Endothelial cell (in vitro differentiated cells): ENCODE data around the gene PTPDC1. TPM values are rescaled to one million over a fixed set of nuclear protein-coding genes. Genes with fewer than 3 reads are reported as not detected.

Experiments used
- DNase-seq: peaks from one replicate; pipeline ENCODE4 v3.0.0; 2021; ENCODE audit warnings: low spot score
- H3K27ac Mint-ChIP-seq: one replicate; pipeline ENCODE4 v1.8.0; 2021; ENCODE audit warnings: mixed read lengths, inconsistent platforms; ENCODE audit not compliant: unreplicated experiment
- H3K27me3 Mint-ChIP-seq: one replicate; pipeline ENCODE4 v1.8.0; 2021; ENCODE audit warnings: mild to moderate bottlenecking, moderate library complexity, mixed read lengths, inconsistent platforms; ENCODE audit not compliant: unreplicated experiment
- H3K36me3 Mint-ChIP-seq: one replicate; pipeline ENCODE4 v1.8.0; 2021; ENCODE audit warnings: mild to moderate bottlenecking, low read depth, mixed read lengths, inconsistent platforms; ENCODE audit not compliant: unreplicated experiment
- H3K4me1 Mint-ChIP-seq: one replicate; pipeline ENCODE4 v1.8.0; 2021; ENCODE audit warnings: mild to moderate bottlenecking, mixed read lengths, inconsistent platforms; ENCODE audit not compliant: unreplicated experiment
- H3K4me3 Mint-ChIP-seq: one replicate; pipeline ENCODE4 v1.8.0; 2021; ENCODE audit warnings: mild to moderate bottlenecking, mixed read lengths, inconsistent platforms; ENCODE audit not compliant: unreplicated experiment
- H3K9me3 Mint-ChIP-seq: one replicate; pipeline ENCODE4 v1.8.0; 2021; ENCODE audit warnings: mixed read lengths, inconsistent platforms; ENCODE audit not compliant: unreplicated experiment
- CTCF ChIP-seq: fragments of 200-600 bp; sonication (generic); IDR thresholded peaks from one replicate; pipeline ENCODE4 v1.5.0; 2021; ENCODE audit warnings: antibody characterized with exemption; ENCODE audit not compliant: unreplicated experiment
- total RNA-seq: library from RNA; stranded (reverse); fragmentation: NEBNext Ultra II Directional; extraction: Animal tissue kit (Norgen Biotek cat#: 25700); gene quantifications from one replicate; pipeline ENCODE4 v1.2.1, GENCODE V29; 2021; ENCODE audit not compliant: unreplicated experiment

The PTPDC1 gene
- total RNA-seq, 1 donor from 2014 or later = 7.4 TPM

GRCh38 chr9:94126844-94127243 lies 42.6 kb downstream of the PTPDC1 start:
- no peak for DNase-seq
- Mint-ChIP-seq H3K27ac (no peak overlapping the region), H3K9me3 (peaks cover 5% of the 10 kb centered on the region), H3K27me3 (peaks cover 4% of the 10 kb centered on the region), H3K4me1 (no peaks in the 10 kb centered on the region), H3K36me3 (peaks cover 8% of the 10 kb centered on the region), H3K4me3 (no peak overlapping the region)
- no peak for TF ChIP-seq CTCF

- H3K27me3 Mint-ChIP-seq = peaks cover 4% of the 10 kb centered on the region
- no peak for DNase-seq
- no peak for TF ChIP-seq CTCF
These were observed 43.5 kb downstream of the PTPDC1 start for GRCh38 chr9:94127806-94128205.

DNA sequence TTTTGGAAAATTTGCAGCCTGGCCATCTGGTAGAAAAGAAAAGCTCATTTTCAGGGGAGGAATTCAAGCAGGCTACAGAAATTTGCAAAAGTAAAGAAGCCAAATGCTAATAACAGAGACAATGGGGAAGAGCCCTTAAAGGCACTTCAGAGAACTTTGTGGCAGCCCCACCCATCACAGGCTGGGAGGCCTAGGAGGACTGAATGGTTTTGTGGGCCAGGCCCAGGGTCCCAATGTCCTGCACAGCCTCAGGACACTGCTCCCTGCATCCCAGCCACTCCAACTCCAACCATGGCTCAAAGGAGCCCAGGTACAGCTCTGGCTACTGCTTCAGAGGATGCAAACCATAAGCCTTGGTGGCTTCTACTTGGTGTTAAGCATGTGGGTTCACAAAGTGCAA lies 44.3 kb downstream of the PTPDC1 start:
- DNase-seq = no peak
- peaks cover 6% of the 10 kb centered on the region for H3K36me3 Mint-ChIP-seq
- H3K27me3 Mint-ChIP-seq = peaks cover 4% of the 10 kb centered on the region
- no peak overlapping the region for H3K4me3 Mint-ChIP-seq
- TF ChIP-seq CTCF = no peak
- no peak overlapping the region for H3K27ac Mint-ChIP-seq
- H3K9me3 Mint-ChIP-seq = peaks cover 5% of the 10 kb centered on the region
- no peaks in the 10 kb centered on the region for H3K4me1 Mint-ChIP-seq

More at GRCh38 chr9:94127806-94128205, 43.5 kb downstream of the PTPDC1 start:
- H3K27ac Mint-ChIP-seq = no peak overlapping the region
- peaks cover 6% of the 10 kb centered on the region for H3K36me3 Mint-ChIP-seq
- no peaks in the 10 kb centered on the region for H3K4me1 Mint-ChIP-seq
- no peak overlapping the region for H3K4me3 Mint-ChIP-seq
- peaks cover 5% of the 10 kb centered on the region for H3K9me3 Mint-ChIP-seq

DNA sequence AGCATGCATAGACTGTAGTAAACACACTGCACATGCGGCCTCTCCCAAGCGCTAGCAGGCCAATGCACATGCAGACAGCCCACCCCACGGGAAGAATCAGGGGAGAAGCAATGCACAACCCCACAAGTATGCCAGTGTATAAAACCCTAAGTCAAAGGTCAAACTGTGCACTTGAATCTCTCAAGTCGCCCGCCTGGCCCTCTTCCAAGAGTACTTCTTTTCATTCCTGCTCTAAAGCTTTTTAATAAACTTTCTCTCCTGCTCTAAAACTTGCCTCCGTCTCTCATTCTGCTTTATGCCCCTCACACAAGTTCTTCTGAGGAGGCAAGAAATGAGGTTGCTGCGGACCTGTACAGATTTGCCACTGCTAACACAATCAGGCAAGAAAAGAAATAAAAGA lies 50.4 kb downstream of the PTPDC1 start:
- Mint-ChIP-seq H3K4me1 (no peaks in the 10 kb centered on the region), H3K9me3 (no peaks in the 10 kb centered on the region), H3K4me3 (no peak overlapping the region), H3K36me3 (no peaks in the 10 kb centered on the region), H3K27ac (no peak overlapping the region), H3K27me3 (peaks cover 1% of the 10 kb centered on the region)
- no peak for TF ChIP-seq CTCF
- DNase-seq = no peak

DNA sequence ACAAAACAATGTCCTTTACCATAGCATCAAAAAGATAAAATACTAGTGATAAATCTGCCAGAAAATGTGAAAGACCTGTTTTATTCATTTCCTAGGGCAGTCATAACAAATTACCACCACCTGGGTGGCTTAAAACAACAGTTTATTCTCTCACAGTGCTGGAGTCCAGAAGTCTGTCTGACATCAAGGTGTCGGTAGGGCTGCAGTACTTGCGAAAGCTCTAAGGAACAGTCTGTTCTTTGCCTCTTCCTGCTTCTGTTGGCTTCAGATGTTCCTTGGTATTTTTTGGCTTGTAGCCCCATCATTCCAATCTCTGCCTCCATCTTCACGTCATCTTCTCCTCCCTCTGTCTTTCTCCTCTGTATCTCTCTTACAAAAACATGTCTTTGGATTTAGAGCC lies 51.0 kb downstream of the PTPDC1 start:
- no peak for TF ChIP-seq CTCF
- no peak overlapping the region for H3K27ac Mint-ChIP-seq
- H3K4me1 Mint-ChIP-seq = no peaks in the 10 kb centered on the region
- no peaks in the 10 kb centered on the region for H3K36me3 Mint-ChIP-seq
- no peak overlapping the region for H3K4me3 Mint-ChIP-seq
- no peaks in the 10 kb centered on the region for H3K9me3 Mint-ChIP-seq
- no peak for DNase-seq
- H3K27me3 Mint-ChIP-seq = peaks cover 3% of the 10 kb centered on the region
